GM13977 (cell line): ENCODE results near the gene SPDEF.

Source experiments
- DNase-seq: peaks from one replicate; pipeline ENCODE4 v3.0.0; 2012; ENCODE audit warnings: low spot score
- CTCF ChIP-seq: IDR thresholded peaks from 2 replicates; pipeline ENCODE4 v1.5.1; 2012; ENCODE audit warnings: mild to moderate bottlenecking, control low read depth; ENCODE audit not compliant: insufficient read depth; ENCODE audit errors: extremely low read depth, missing control alignments
- in situ Hi-C: fragments of 300-500 bp; cut with MboI; formaldehyde crosslinking; loops from one replicate; pipeline ENCODE4 v1.12.0; 2022; ENCODE audit warnings: low sequenced_read_pairs, low pct_unique_long_range_greater_than_20kb, mixed read lengths, inconsistent platforms; ENCODE audit not compliant: unreplicated experiment

SPDEF gene

GRCh38 chr6:34536251-34536958, 19.7 kb downstream of the SPDEF start:
- in situ Hi-C loops: no loop called here
- no peak for DNase-seq
- TF ChIP-seq CTCF: no peak

DNA sequence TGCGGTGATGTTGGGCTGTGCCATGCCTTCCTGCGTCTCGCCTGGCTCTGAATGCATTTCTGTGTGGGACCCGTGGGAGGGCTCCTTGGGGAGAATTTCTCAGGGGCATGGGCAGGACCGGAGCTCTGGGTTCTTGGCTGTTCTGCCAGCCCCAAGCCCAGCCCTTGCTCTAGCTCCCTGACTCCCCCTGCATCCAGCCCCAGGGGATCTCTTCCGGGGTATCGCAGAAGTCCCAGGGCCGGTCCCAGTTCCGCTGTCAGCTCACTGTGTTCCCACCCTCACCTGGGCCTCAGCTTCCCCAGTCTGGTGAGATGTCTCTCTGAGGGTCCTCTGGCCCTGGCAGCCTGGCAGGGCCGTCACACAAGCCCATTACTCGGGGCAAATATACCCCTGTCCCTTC, 20.5 kb downstream of the SPDEF start:
- no peak for DNase-seq
- in situ Hi-C loops: no loop called here
- TF ChIP-seq CTCF: no peak

GRCh38 chr6:34535199-34535598, 20.9 kb downstream of the SPDEF start:
- no peak for TF ChIP-seq CTCF
- in situ Hi-C loops: no loop called here
- DNase-seq: no peak

- in situ Hi-C loops: no loop called here
- no peak for TF ChIP-seq CTCF
- no peak for DNase-seq
These were observed 21.5 kb downstream of the SPDEF start for GRCh38 chr6:34534656-34535055.

GRCh38 chr6:34534146-34534545, 22.0 kb downstream of the SPDEF start:
- no peak for DNase-seq
- in situ Hi-C loops: no loop called here
- no peak for TF ChIP-seq CTCF

GRCh38 chr6:34532230-34532629, 23.9 kb downstream of the SPDEF start:
- no peak for DNase-seq
- TF ChIP-seq CTCF: no peak
- in situ Hi-C loops: no loop called here

DNA sequence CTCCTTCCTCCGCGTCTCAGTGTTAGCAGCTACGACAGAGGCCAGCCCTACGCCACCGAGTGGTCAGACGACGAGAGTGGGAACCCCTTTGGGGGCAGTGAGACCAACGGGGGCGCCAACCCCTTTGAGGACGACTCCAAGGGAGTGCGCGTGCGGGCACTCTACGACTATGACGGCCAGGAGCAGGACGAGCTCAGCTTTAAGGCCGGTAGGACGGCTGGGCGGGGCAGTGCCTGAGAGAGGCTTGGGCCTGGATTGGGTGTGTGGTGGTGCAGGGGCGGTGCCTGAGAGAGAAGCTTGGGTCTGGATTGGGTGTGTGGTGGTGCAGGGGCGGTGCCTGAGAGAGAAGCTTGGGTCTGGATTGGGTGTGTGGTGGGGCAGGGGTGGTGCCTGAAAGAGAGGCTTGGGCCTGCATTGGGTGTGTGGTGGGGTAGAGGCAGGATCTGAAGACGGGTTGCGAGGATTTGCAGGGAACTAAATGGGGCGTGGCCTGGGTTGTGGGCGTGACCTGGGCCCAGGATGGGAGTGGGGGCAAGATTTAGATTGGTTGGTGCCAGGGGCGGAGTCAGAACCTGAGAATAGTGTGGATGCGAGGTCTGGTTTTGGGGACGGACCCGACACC, 24.4 kb downstream of the SPDEF start:
- in situ Hi-C loops: no loop called here
- TF ChIP-seq CTCF: no peak
- no peak for DNase-seq
